Fibroblast of the aortic adventitia (primary cell): ENCODE results near the gene MOGAT2. TPM values are rescaled to one million over a fixed set of nuclear protein-coding genes. Genes with fewer than 3 reads are reported as not detected.

ENCODE experiments used
- DNase-seq: peaks from one replicate; pipeline ENCODE4 v3.0.0-alpha.2; 2010; ENCODE audit warnings: low read depth
- H3K4me3 ChIP-seq: 2 replicates; pipeline ENCODE4 v1.5.1; 2011; ENCODE audit warnings: low read depth, mild to moderate bottlenecking, control low read depth, low read length, moderate library complexity
- CTCF ChIP-seq: IDR thresholded peaks from 2 replicates; pipeline ENCODE4 v1.5.1; 2011; ENCODE audit warnings: mild to moderate bottlenecking, low read length, control low read depth, inconsistent platforms; ENCODE audit not compliant: insufficient read depth
- small RNA-seq: library from RNA; depleted of rRNA; stranded (forward); fragments of <200 nt; gene quantifications from one replicate; pipeline ENCODE3, GENCODE V24; 2012
- total RNA-seq: library from RNA; depleted of rRNA; stranded (reverse); fragments of >200 nt; gene quantifications from 2 replicates; pipeline ENCODE4 v1.2.3, GENCODE V29; 2012; ENCODE audit warnings: low replicate concordance

MOGAT2 gene
- total RNA-seq, 1 donor, result not detected

GRCh38 chr11:75779960-75780359 lies 62.3 kb downstream of the MOGAT2 start:
- DNase-seq, result no peak
- TF ChIP-seq CTCF, result no peak
- H3K4me3 ChIP-seq, result no peak overlapping the region

- TF ChIP-seq CTCF, result no peak
- no peak for DNase-seq
These were observed 63.2 kb downstream of the MOGAT2 start for GRCh38 chr11:75780888-75781287.

GRCh38 chr11:75781296-75781695 lies 63.7 kb downstream of the MOGAT2 start:
- no peak overlapping the region for H3K4me3 ChIP-seq
- no peak for DNase-seq
- no peak for TF ChIP-seq CTCF

More at GRCh38 chr11:75780888-75781287, 63.2 kb downstream of the MOGAT2 start:
- H3K4me3 ChIP-seq, result no peak overlapping the region

GRCh38 chr11:75781831-75782230 lies 64.2 kb downstream of the MOGAT2 start:
- H3K4me3 ChIP-seq, result no peak overlapping the region
- DNase-seq, result no peak
- TF ChIP-seq CTCF, result no peak

Small RNAs within 50 kb of the gene (small RNA-seq; reads per million reads assigned to genes)
- gene RN7SL786P, result not detected

Other genes starting within 250 kb of the MOGAT2 start
- gene GDPD5, start 191.9 kb upstream of the MOGAT2 start, total RNA-seq, result 5.3 and 12.4 TPM in 2 replicates
- gene SERPINH1, start 155.6 kb upstream of the MOGAT2 start, total RNA-seq, result 374 and 497 TPM in 2 replicates
- gene MAP6, start 48.8 kb upstream of the MOGAT2 start, total RNA-seq, result 3.4 and 10.0 TPM in 2 replicates
- gene DGAT2, start 50.9 kb downstream of the MOGAT2 start, total RNA-seq, result 0.16 and 13.4 TPM in 2 replicates
- gene UVRAG, start 97.4 kb downstream of the MOGAT2 start, total RNA-seq, result 21.6 and 53.6 TPM in 2 replicates